HUDEP-2 (cell line): ENCODE measurements around the gene HLA-A.

ENCODE experiments used
- DNase-seq, 76 experiments: peaks; one replicate each; lab custom pipeline; 2025; ENCODE audit not compliant: unreplicated experiment in 76 of 76; lab: John Stamatoyannopoulos, UW

Gene HLA-A

GRCh38 chr6:29982097-29982496 lies 39.8 kb downstream of the HLA-A start:
- DNase-seq: no peak

GRCh38 chr6:29984232-29984631 lies 41.9 kb downstream of the HLA-A start:
- no peak for DNase-seq

- DNase-seq: no peak
Observed at GRCh38 chr6:29984992-29985391, 42.7 kb downstream of the HLA-A start.

GRCh38 chr6:29986179-29986781 lies 43.9 kb downstream of the HLA-A start:
- no peak for DNase-seq

- no peak for DNase-seq
Observed at GRCh38 chr6:29989211-29989610, 46.9 kb downstream of the HLA-A start.

GRCh38 chr6:29990931-29991330 lies 48.6 kb downstream of the HLA-A start:
- DNase-seq: no peak

- no peak for DNase-seq
Observed at GRCh38 chr6:29992807-29993206, 50.5 kb downstream of the HLA-A start.

GRCh38 chr6:29994826-29995225 lies 52.5 kb downstream of the HLA-A start:
- DNase-seq: no peak

- no peak for DNase-seq
Observed at GRCh38 chr6:29995340-29995777, 53.0 kb downstream of the HLA-A start.
